Astrocyte of the hippocampus (primary cell): ENCODE results near the gene FSIP1.

Experiments used
- DNase-seq: peaks from one replicate; pipeline ENCODE4 v3.0.0; 2011; ENCODE audit warnings: low read depth, low spot score

FSIP1 gene

GRCh38 chr15:39761006-39761405 is 21.6 kb downstream of the FSIP1 start:
- peak; percentile 22 for DNase-seq

GRCh38 chr15:39756806-39757522 is 25.7 kb downstream of the FSIP1 start:
- DNase-seq: peak; percentile 74

- no peak for DNase-seq
Measured at GRCh38 chr15:39752991-39753390, 29.6 kb downstream of the FSIP1 start.

GRCh38 chr15:39752246-39752645 is 30.4 kb downstream of the FSIP1 start:
- DNase-seq: no peak

- no peak for DNase-seq
Measured at GRCh38 chr15:39748276-39748675, 34.4 kb downstream of the FSIP1 start.

- peak; percentile 63 for DNase-seq
Measured at GRCh38 chr15:39747326-39747725, 35.3 kb downstream of the FSIP1 start.

- no peak for DNase-seq
Measured at GRCh38 chr15:39746714-39747276, 35.8 kb downstream of the FSIP1 start.

GRCh38 chr15:39746176-39746575 is 36.5 kb downstream of the FSIP1 start:
- no peak for DNase-seq

GRCh38 chr15:39745415-39745814 is 37.2 kb downstream of the FSIP1 start:
- DNase-seq: no peak

GRCh38 chr15:39744334-39745103 is 38.1 kb downstream of the FSIP1 start:
- no peak for DNase-seq

GRCh38 chr15:39743611-39744010 is 39.0 kb downstream of the FSIP1 start:
- DNase-seq: no peak

GRCh38 chr15:39741258-39741657 is 41.4 kb downstream of the FSIP1 start:
- DNase-seq: no peak

GRCh38 chr15:39738998-39739397 is 43.6 kb downstream of the FSIP1 start:
- DNase-seq: no peak

- no peak for DNase-seq
Measured at GRCh38 chr15:39737196-39737550, 45.5 kb downstream of the FSIP1 start.

- peak; percentile 9 for DNase-seq
Measured at GRCh38 chr15:39736412-39737195, 46.0 kb downstream of the FSIP1 start.

GRCh38 chr15:39735120-39735717 is 47.4 kb downstream of the FSIP1 start:
- no peak for DNase-seq

GRCh38 chr15:39731266-39731665 is 51.4 kb downstream of the FSIP1 start:
- no peak for DNase-seq

GRCh38 chr15:39730552-39730951 is 52.1 kb downstream of the FSIP1 start:
- DNase-seq: no peak

- no peak for DNase-seq
Measured at GRCh38 chr15:39729500-39729899, 53.1 kb downstream of the FSIP1 start.

- peak; percentile 38 for DNase-seq
Measured at GRCh38 chr15:39728845-39729244, 53.8 kb downstream of the FSIP1 start.

GRCh38 chr15:39721893-39722292 is 60.7 kb downstream of the FSIP1 start:
- no peak for DNase-seq
